Naive thymus-derived CD4-positive, alpha-beta T cell (primary cell): ENCODE measurements around the gene HIVEP3. TPM values are rescaled to one million over a fixed set of nuclear protein-coding genes. Genes with fewer than 3 reads are reported as not detected.

Experiments
- ATAC-seq: fragments of 150-1000 bp; cut with Tn5 transposase; 2 replicates; pipeline ENCODE4 v1.10.0; 2021; ENCODE audit warnings: mild to moderate bottlenecking, moderate library complexity
- CTCF ChIA-PET: fragments of 350-600 bp; sonication (Branson Sonifier 250); formaldehyde crosslinking; loops from one replicate; lab custom pipeline; 2021; ENCODE audit warnings: antibody characterized with exemption; lab: Charles Lee
- POLR2A ChIA-PET: fragments of 350-600 bp; sonication (Branson Sonifier 250); formaldehyde crosslinking; loops from one replicate; lab custom pipeline; 2021; ENCODE audit warnings: antibody characterized with exemption, inconsistent platforms; lab: Charles Lee
- DNase-seq, 9 donors: peaks; one replicate each; pipeline versions ENCODE4 v3.0.0 to v3.0.0-alpha.2; 2020 to 2022; ENCODE audit warnings: mixed read lengths in 1 of 9
- H3K27ac ChIP-seq: one replicate; pipeline ENCODE4 v1.7.0; 2013; ENCODE audit warnings: mild to moderate bottlenecking, low read depth, low read length, moderate library complexity
- H3K27me3 ChIP-seq, 2 donors: one replicate each; pipeline ENCODE4 v1.7.0; 2013; ENCODE audit warnings: low read length in 2 of 2, mild to moderate bottlenecking in 2 of 2, moderate library complexity in 2 of 2; ENCODE audit not compliant: control insufficient read depth in 2 of 2, insufficient read depth in 2 of 2
- H3K36me3 ChIP-seq, 3 experiments: 1 replicate in 2 of 3; 2 replicates in 1 of 3; pipeline ENCODE4 v1.7.0; 2013; ENCODE audit warnings: low read length in 3 of 3, mild to moderate bottlenecking in 3 of 3, moderate library complexity in 1 of 3; ENCODE audit not compliant: insufficient read depth in 3 of 3, control insufficient read depth in 2 of 3
- H3K4me1 ChIP-seq, 2 donors: one replicate each; pipeline ENCODE4 v1.7.0; 2013; ENCODE audit warnings: low read length in 2 of 2, mild to moderate bottlenecking in 2 of 2, moderate library complexity in 1 of 2; ENCODE audit not compliant: control insufficient read depth in 2 of 2, insufficient read depth in 2 of 2
- H3K4me3 ChIP-seq: 2 replicates; pipeline ENCODE4 v1.7.0; 2013; ENCODE audit warnings: mild to moderate bottlenecking, low read length
- H3K9me3 ChIP-seq, 3 experiments: 1 replicate in 2 of 3; 2 replicates in 1 of 3; pipeline ENCODE4 v1.7.0; 2013; ENCODE audit warnings: low read length in 3 of 3; ENCODE audit not compliant: control insufficient read depth in 2 of 3
- H3K27ac Mint-ChIP-seq, 9 donors: one replicate each; pipeline ENCODE4 v1.8.0; 2020 to 2022; ENCODE audit warnings: mixed read lengths in 9 of 9, mild to moderate bottlenecking in 8 of 9, moderate library complexity in 5 of 9, inconsistent platforms in 2 of 9
- H3K27me3 Mint-ChIP-seq, 5 donors: one replicate each; pipeline ENCODE4 v1.8.0; 2021 to 2022; ENCODE audit warnings: mixed read lengths in 5 of 5, mild to moderate bottlenecking in 1 of 5
- H3K36me3 Mint-ChIP-seq, 5 donors: one replicate each; pipeline ENCODE4 v1.8.0; 2020 to 2022; ENCODE audit warnings: mixed read lengths in 5 of 5, mild to moderate bottlenecking in 3 of 5, inconsistent platforms in 1 of 5
- H3K4me1 Mint-ChIP-seq, 7 donors: one replicate each; pipeline ENCODE4 v1.8.0; 2020 to 2022; ENCODE audit warnings: mixed read lengths in 7 of 7, mild to moderate bottlenecking in 3 of 7, inconsistent platforms in 1 of 7
- H3K4me3 Mint-ChIP-seq, 10 donors: one replicate each; pipeline ENCODE4 v1.8.0; 2020 to 2022; ENCODE audit warnings: mild to moderate bottlenecking in 10 of 10, mixed read lengths in 10 of 10, moderate library complexity in 6 of 10, inconsistent platforms in 2 of 10
- H3K9me3 Mint-ChIP-seq, 11 donors: one replicate each; pipeline ENCODE4 v1.8.0; 2020 to 2022; ENCODE audit warnings: mixed read lengths in 11 of 11, mild to moderate bottlenecking in 4 of 11, inconsistent platforms in 1 of 11, moderate library complexity in 1 of 11
- intact Hi-C, 2 donors: fragments of 100-400 bp; cut with micrococcal nuclease; formaldehyde crosslinking; loops; one replicate each; pipeline ENCODE4 v1.15.1; 2023
- polyA plus RNA-seq, 2 donors: library from polyadenylated mRNA; unstranded; fragments of 300-500 nt; fragmentation: Illumina TruSeq; gene quantifications; one replicate each; pipeline ENCODE4 v1.2.3, GENCODE V29; 2021
- total RNA-seq, 6 experiments: library from RNA in 5 of 6; stranded (reverse) in 5 of 6; gene quantifications; 1 replicate in 5 of 6; 2 replicates in 1 of 6; pipeline ENCODE4 v1.2.3 and lab custom pipeline; 2021 to 2026

HIVEP3 gene
- 10 to 100 TPM in 2 of 5 experiments, 1 to 10 TPM in 3; 6.6 to 19.1 (median 7.0) TPM for total RNA-seq
- 1 to 10 TPM; 4.3 to 7.2 TPM for polyA plus RNA-seq
- total RNA-seq (lab: John Stamatoyannopoulos, UW), result 5.1 reads per million, percentile 24 among the genes with 10 or more reads in this experiment

GRCh38 chr1:41918450-41919043, at the start of gene HIVEP3:
Gene HIVEP3, minus strand, starts transcription at chr1:41918922.
- peaks cover 62 to 67% of the 10 kb centered on the region in 2 donors for H3K4me1 ChIP-seq
- H3K27me3 ChIP-seq, result no peaks in the 10 kb centered on the region
- ChIA-PET POLR2A (interaction anchor here (0.5 to 12.7 kb wide), 5 partner anchors 8 to 1027 kb away, joined by 3 to 344 read pairs (median 12); no protein-coding TSS in a partner anchor), CTCF (interaction anchor here (0.6 to 5.7 kb wide), 3 partner anchors 13 to 26 kb away, joined by 3 to 38 read pairs (median 8); no protein-coding TSS in a partner anchor)
- H3K9me3 Mint-ChIP-seq, result peaks cover 0 to 12% (median 0%) of the 10 kb centered on the region in 11 donors
- H3K9me3 ChIP-seq, result no peaks in the 10 kb centered on the region
- peak within 1 kb of the TSS; percentile 84 to 99 (median 96) for H3K27ac Mint-ChIP-seq
- DNase-seq (no peak), ATAC-seq (no peak)
- H3K27ac ChIP-seq, result peak within 1 kb of the TSS; percentile 65
- H3K4me3 ChIP-seq, result peak within 1 kb of the TSS; percentile 74
- H3K27me3 Mint-ChIP-seq, result peaks cover 0 to 12% (median 0%) of the 10 kb centered on the region in 5 donors
- no peaks in the 10 kb centered on the region for H3K36me3 ChIP-seq
- peak within 1 kb of the TSS; percentile 90 to 97 (median 95) for H3K4me3 Mint-ChIP-seq
- intact Hi-C loops, result loop anchor here (1.0 to 5.0 kb wide), 3 partner anchors 111 to 256 kb away; no protein-coding TSS in a partner anchor
- H3K4me1 Mint-ChIP-seq, result peaks cover 46 to 75% (median 69%) of the 10 kb centered on the region in 7 donors
- peaks cover 0 to 21% (median 0%) of the 10 kb centered on the region in 5 donors for H3K36me3 Mint-ChIP-seq

DNA sequence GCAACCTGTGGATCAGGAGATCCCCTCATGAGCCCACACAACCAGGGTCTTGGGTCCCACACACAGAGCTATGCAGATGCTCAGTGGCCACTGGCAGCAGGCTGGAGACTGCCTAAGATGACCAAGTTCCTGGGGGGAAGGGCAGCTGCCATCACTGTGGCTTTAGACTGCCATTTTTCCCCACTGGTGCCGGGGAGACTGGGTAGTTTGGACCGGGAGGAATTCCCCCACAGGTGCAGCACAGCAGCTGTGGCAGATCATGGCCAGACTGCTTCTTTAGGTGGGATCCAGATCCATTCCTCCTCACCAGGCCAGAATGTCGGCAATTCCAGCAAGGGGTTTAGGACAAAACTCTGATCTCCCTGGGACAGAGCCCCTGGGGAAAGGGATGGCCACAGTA, 45.7 kb upstream of the HIVEP3 start:
- Mint-ChIP-seq H3K27me3 (peaks cover 0 to 18% (median 0%) of the 10 kb centered on the region in 5 donors), H3K4me3 (no peak overlapping the region), H3K4me1 (peaks cover 0 to 6% (median 0%) of the 10 kb centered on the region in 7 donors), H3K9me3 (peaks cover 5 to 24% (median 9%) of the 10 kb centered on the region in 11 donors), H3K27ac (no peak overlapping the region), H3K36me3 (peaks cover 5 to 25% (median 6%) of the 10 kb centered on the region in 5 donors)
- H3K4me1 ChIP-seq, result no peaks in the 10 kb centered on the region
- no peak overlapping the region for H3K27ac ChIP-seq
- no peak overlapping the region for H3K4me3 ChIP-seq
- H3K36me3 ChIP-seq, result no peaks in the 10 kb centered on the region
- POLR2A ChIA-PET, result no interaction called here
- CTCF ChIA-PET, result no interaction called here
- H3K27me3 ChIP-seq, result no peaks in the 10 kb centered on the region
- DNase-seq (no peak), ATAC-seq (no peak)
- intact Hi-C loops, result no loop called here
- H3K9me3 ChIP-seq, result no peaks in the 10 kb centered on the region

- Histone ChIP-seq H3K36me3 (no peaks in the 10 kb centered on the region), H3K27me3 (no peaks in the 10 kb centered on the region), H3K4me3 (no peak overlapping the region), H3K27ac (no peak overlapping the region), H3K4me1 (no peaks in the 10 kb centered on the region), H3K9me3 (no peaks in the 10 kb centered on the region)
- Mint-ChIP-seq H3K4me3 (no peak overlapping the region), H3K27me3 (peaks cover 0 to 14% (median 0%) of the 10 kb centered on the region in 5 donors), H3K9me3 (peaks cover 5 to 23% (median 8%) of the 10 kb centered on the region in 11 donors), H3K4me1 (peaks cover 0 to 6% (median 0%) of the 10 kb centered on the region in 7 donors), H3K27ac (no peak overlapping the region), H3K36me3 (peaks cover 5 to 25% (median 6%) of the 10 kb centered on the region in 5 donors)
- CTCF ChIA-PET, result no interaction called here
- intact Hi-C loops, result no loop called here
- ATAC-seq (no peak), DNase-seq (no peak)
- POLR2A ChIA-PET, result no interaction called here
Observed at GRCh38 chr1:41963636-41964035, 44.9 kb upstream of the HIVEP3 start.

- Mint-ChIP-seq H3K9me3 (no peaks in the 10 kb centered on the region), H3K27ac (no peak overlapping the region), H3K27me3 (no peaks in the 10 kb centered on the region), H3K36me3 (peaks cover 0 to 7% (median 0%) of the 10 kb centered on the region in 5 donors), H3K4me1 (peaks cover 0 to 9% (median 5%) of the 10 kb centered on the region in 7 donors), H3K4me3 (no peak overlapping the region)
- DNase-seq (no peak), ATAC-seq (no peak)
- H3K4me3 ChIP-seq, result no peak overlapping the region
- H3K9me3 ChIP-seq, result no peaks in the 10 kb centered on the region
- H3K27ac ChIP-seq, result no peak overlapping the region
- no peaks in the 10 kb centered on the region for H3K27me3 ChIP-seq
- POLR2A ChIA-PET, result interaction anchor here (0.7 to 0.8 kb wide), 2 partner anchors 9 to 42 kb away, joined by 3 read pairs; no protein-coding TSS in a partner anchor
- intact Hi-C loops, result no loop called here
- H3K36me3 ChIP-seq, result no peaks in the 10 kb centered on the region
- CTCF ChIA-PET, result no interaction called here
- H3K4me1 ChIP-seq, result no peaks in the 10 kb centered on the region
Observed at GRCh38 chr1:41958015-41958673, 39.4 kb upstream of the HIVEP3 start.

DNA sequence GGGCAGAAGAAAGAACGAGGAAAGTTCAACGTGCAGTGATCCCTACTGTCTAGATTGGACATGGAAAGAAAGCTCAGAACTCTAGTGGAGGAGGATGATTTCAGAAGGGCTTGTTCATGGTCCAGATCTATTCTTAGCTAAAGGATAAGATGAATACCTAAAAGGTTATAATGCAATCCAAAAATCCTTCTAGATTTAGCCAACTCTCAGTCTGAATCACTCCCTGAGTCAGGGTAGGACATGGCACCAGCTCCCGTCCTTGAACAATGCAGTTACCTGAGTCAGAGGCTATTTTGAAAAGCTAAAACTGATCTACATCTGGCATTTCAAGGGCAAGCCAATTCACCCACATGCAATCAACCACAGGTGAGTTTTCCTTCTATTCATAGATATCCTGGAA, 38.8 kb upstream of the HIVEP3 start:
- H3K4me3 Mint-ChIP-seq, result no peak overlapping the region
- Histone ChIP-seq H3K9me3 (no peaks in the 10 kb centered on the region), H3K4me1 (no peaks in the 10 kb centered on the region), H3K36me3 (no peaks in the 10 kb centered on the region), H3K27ac (no peak overlapping the region), H3K4me3 (no peak overlapping the region), H3K27me3 (no peaks in the 10 kb centered on the region)
- DNase-seq (no peak), ATAC-seq (no peak)
- peaks cover 0 to 9% (median 5%) of the 10 kb centered on the region in 7 donors for H3K4me1 Mint-ChIP-seq
- peaks cover 0 to 2% (median 0%) of the 10 kb centered on the region in 11 donors for H3K9me3 Mint-ChIP-seq
- H3K36me3 Mint-ChIP-seq, result peaks cover 0 to 7% (median 0%) of the 10 kb centered on the region in 5 donors
- H3K27me3 Mint-ChIP-seq, result no peaks in the 10 kb centered on the region
- H3K27ac Mint-ChIP-seq, result no peak overlapping the region
- POLR2A ChIA-PET, result interaction anchor here (0.7 to 0.8 kb wide), 2 partner anchors 10 to 42 kb away, joined by 3 read pairs; no protein-coding TSS in a partner anchor
- CTCF ChIA-PET, result no interaction called here
- intact Hi-C loops, result no loop called here

- peaks cover 0 to 12% (median 5%) of the 10 kb centered on the region in 7 donors for H3K4me1 Mint-ChIP-seq
- Histone ChIP-seq H3K4me3 (no peak overlapping the region), H3K9me3 (no peaks in the 10 kb centered on the region), H3K36me3 (no peaks in the 10 kb centered on the region), H3K4me1 (no peaks in the 10 kb centered on the region), H3K27me3 (no peaks in the 10 kb centered on the region), H3K27ac (no peak overlapping the region)
- H3K9me3 Mint-ChIP-seq, result peaks cover 0 to 18% (median 4%) of the 10 kb centered on the region in 11 donors
- ATAC-seq (peak; percentile 31), DNase-seq (no peak)
- ChIA-PET POLR2A (no interaction called here), CTCF (no interaction called here)
- no peak overlapping the region for H3K27ac Mint-ChIP-seq
- H3K27me3 Mint-ChIP-seq, result no peaks in the 10 kb centered on the region
- H3K4me3 Mint-ChIP-seq, result no peak overlapping the region
- H3K36me3 Mint-ChIP-seq, result peaks cover 0 to 14% (median 7%) of the 10 kb centered on the region in 5 donors
- intact Hi-C loops, result no loop called here
Observed at GRCh38 chr1:41955461-41956159, 36.9 kb upstream of the HIVEP3 start.
